ENCODE results near the gene SCG5. TPM values are rescaled to one million over a fixed set of nuclear protein-coding genes. Genes with fewer than 3 reads are reported as not detected.
A peak's percentile ranks its signal among the peaks of the same experiment; 100 is the strongest.
"Not testable (repeated sequence)": the region's sequence is repeated elsewhere in the genome, so short reads cannot be mapped to it uniquely, and the experiment has no call there.

The SCG5 gene
- total RNA-seq, 1 experiment from 2014 or later, result 23.9 TPM

GRCh38 chr15:32610719-32611118 lies 30.8 kb upstream of the SCG5 start:
- H3K4ac ChIP-seq (ENCODE audit: low read depth, low read length); H3T11ph ChIP-seq (ENCODE audit: low read length); H3K56ac ChIP-seq (ENCODE audit: insufficient read length, low read depth, low read length); H3K18ac ChIP-seq (ENCODE audit: insufficient read length, low read depth, low read length); H3K4me2 ChIP-seq (ENCODE audit: insufficient read depth, insufficient read length, low read length); H3K23ac ChIP-seq (ENCODE audit: insufficient read length, low read depth, low read length); H2BK5ac ChIP-seq (ENCODE audit: insufficient read length, low read length); H3K23me2 ChIP-seq (ENCODE audit: insufficient read length, low read depth, low read length, poor library complexity, severe bottlenecking); H2BK15ac ChIP-seq (ENCODE audit: low read depth, low read length); H3K79me2 ChIP-seq (ENCODE audit: insufficient read depth, low read length); H2AFZ ChIP-seq (ENCODE audit: low read length); H3K4me1 Mint-ChIP-seq; H3K9me3 ChIP-seq (ENCODE audit: control insufficient read depth, low read depth, low read length); H3K14ac ChIP-seq (ENCODE audit: insufficient read depth, low read length); H2BK120ac ChIP-seq (ENCODE audit: low read depth, low read length, poor library complexity, severe bottlenecking); H3K27ac Mint-ChIP-seq; H3K9me3 Mint-ChIP-seq; H3K79me1 ChIP-seq (ENCODE audit: insufficient read depth, low read depth, low read length, poor library complexity, severe bottlenecking); H4K8ac ChIP-seq (replicated peaks; ENCODE audit: insufficient read length, low read depth, low read length); H2BK12ac ChIP-seq (ENCODE audit: insufficient read length, low read depth, low read length); H4K91ac ChIP-seq (ENCODE audit: insufficient read length, low read depth, low read length); H3K36me3 Mint-ChIP-seq (ENCODE audit: insufficient read depth in 1 of 3, low read depth in 3 of 3); H2AK5ac ChIP-seq (ENCODE audit: insufficient read length, low read length); H4K20me1 ChIP-seq (ENCODE audit: control insufficient read depth, insufficient read depth, insufficient read length); H3K27ac ChIP-seq (ENCODE audit: insufficient read length, low read depth, low read length); H2BK20ac ChIP-seq (ENCODE audit: low read depth, low read length, poor library complexity, severe bottlenecking); H3K9ac ChIP-seq (ENCODE audit: extremely low read depth, insufficient read length, low read length); H4K5ac ChIP-seq (ENCODE audit: insufficient read length, low read depth, low read length); H3K27me3 Mint-ChIP-seq (ENCODE audit: low read depth); H3K27me3 ChIP-seq (ENCODE audit: insufficient read depth, low read length); H3K4me1 ChIP-seq (ENCODE audit: insufficient read depth, low read length); H3K4me3 Mint-ChIP-seq; DNase-seq: not testable (repeated sequence)
- WGBS (ENCODE audit: extremely low coverage, insufficient read length, low lambda C conversion rate), result no CpG with 5 or more reads among the region's 3 CpGs
- peak; percentile 51; the same call in 2 of the 3 replicates for TF ChIP-seq CTCF (conservative IDR thresholded peaks at IDR 0.05)

GRCh38 chr15:32614712-32615050 lies 26.8 kb upstream of the SCG5 start:
- not testable (repeated sequence) for H2AK5ac ChIP-seq (ENCODE audit: insufficient read length, low read length); H2AFZ ChIP-seq (ENCODE audit: low read length); H3K23me2 ChIP-seq (ENCODE audit: insufficient read length, low read depth, low read length, poor library complexity, severe bottlenecking); H3K36me3 Mint-ChIP-seq (ENCODE audit: insufficient read depth in 1 of 3, low read depth in 3 of 3); H2BK5ac ChIP-seq (ENCODE audit: insufficient read length, low read length); H2BK120ac ChIP-seq (ENCODE audit: low read depth, low read length, poor library complexity, severe bottlenecking); H2BK12ac ChIP-seq (ENCODE audit: insufficient read length, low read depth, low read length); H3K27me3 Mint-ChIP-seq (ENCODE audit: low read depth); H2BK20ac ChIP-seq (ENCODE audit: low read depth, low read length, poor library complexity, severe bottlenecking); H3K9ac ChIP-seq (ENCODE audit: extremely low read depth, insufficient read length, low read length); H3T11ph ChIP-seq (ENCODE audit: low read length); H3K4ac ChIP-seq (ENCODE audit: low read depth, low read length); H3K27ac Mint-ChIP-seq; H4K5ac ChIP-seq (ENCODE audit: insufficient read length, low read depth, low read length); H3K27ac ChIP-seq (ENCODE audit: insufficient read length, low read depth, low read length); H3K23ac ChIP-seq (ENCODE audit: insufficient read length, low read depth, low read length); H3K14ac ChIP-seq (ENCODE audit: insufficient read depth, low read length); H3K79me1 ChIP-seq (ENCODE audit: insufficient read depth, low read depth, low read length, poor library complexity, severe bottlenecking); H2BK15ac ChIP-seq (ENCODE audit: low read depth, low read length); H3K79me2 ChIP-seq (ENCODE audit: insufficient read depth, low read length); H3K56ac ChIP-seq (ENCODE audit: insufficient read length, low read depth, low read length); H3K9me3 Mint-ChIP-seq; H3K27me3 ChIP-seq (ENCODE audit: insufficient read depth, low read length); H3K18ac ChIP-seq (ENCODE audit: insufficient read length, low read depth, low read length); H4K20me1 ChIP-seq (ENCODE audit: control insufficient read depth, insufficient read depth, insufficient read length); H4K91ac ChIP-seq (ENCODE audit: insufficient read length, low read depth, low read length); H3K4me1 ChIP-seq (ENCODE audit: insufficient read depth, low read length); H3K9me3 ChIP-seq (ENCODE audit: control insufficient read depth, low read depth, low read length); H4K8ac ChIP-seq (replicated peaks; ENCODE audit: insufficient read length, low read depth, low read length)
- H3K4me3 Mint-ChIP-seq, result peak overlapping the region; percentile 100
- peak overlapping the region; percentile 33 for H3K4me2 ChIP-seq (ENCODE audit: insufficient read depth, insufficient read length, low read length)
- H3K4me1 Mint-ChIP-seq, result peaks cover 6 to 19% of the 10 kb centered on the region in 2 experiments
- DNase-seq, result peak; percentile 44
- no CpG with 5 or more reads among the region's 16 CpGs for WGBS (ENCODE audit: extremely low coverage, insufficient read length, low lambda C conversion rate)

All from H9 (cell line).